ENCODE results near the gene FOXL2.
A peak's percentile ranks its signal among the peaks of the same experiment; 100 is the strongest.

Gene FOXL2

GRCh38 chr3:138946663-138947494, at the start of gene FOXL2, which contains the start of gene FOXL2NB:
Gene FOXL2, minus strand, starts transcription at chr3:138947137. Its CDS starts 415 bp downstream, at chr3:138946722.
Gene FOXL2NB, plus strand, starts transcription at chr3:138947217. Its CDS starts 148 bp downstream, at chr3:138947365.
- DNase-seq, result peak; percentile 46

DNA sequence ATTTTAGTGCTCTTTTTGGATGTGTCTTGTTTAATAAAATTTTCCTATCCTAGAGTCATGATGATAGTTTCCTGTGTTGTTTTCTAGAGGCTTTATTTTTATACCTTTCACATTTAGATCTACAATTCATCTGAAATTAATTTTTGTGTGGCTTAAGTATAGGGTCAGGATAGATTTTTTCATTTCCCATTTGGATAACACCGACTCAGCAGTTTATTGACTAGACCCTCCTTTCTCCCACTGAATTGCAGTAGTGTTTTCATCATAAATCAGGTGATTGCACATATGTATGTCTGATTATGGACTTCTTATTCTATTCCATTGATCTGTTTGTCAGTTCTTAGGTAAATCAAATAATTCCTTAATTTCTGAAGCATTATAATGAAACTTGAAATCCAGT, 48.8 kb upstream of the FOXL2 start:
- no peak for DNase-seq

DNA sequence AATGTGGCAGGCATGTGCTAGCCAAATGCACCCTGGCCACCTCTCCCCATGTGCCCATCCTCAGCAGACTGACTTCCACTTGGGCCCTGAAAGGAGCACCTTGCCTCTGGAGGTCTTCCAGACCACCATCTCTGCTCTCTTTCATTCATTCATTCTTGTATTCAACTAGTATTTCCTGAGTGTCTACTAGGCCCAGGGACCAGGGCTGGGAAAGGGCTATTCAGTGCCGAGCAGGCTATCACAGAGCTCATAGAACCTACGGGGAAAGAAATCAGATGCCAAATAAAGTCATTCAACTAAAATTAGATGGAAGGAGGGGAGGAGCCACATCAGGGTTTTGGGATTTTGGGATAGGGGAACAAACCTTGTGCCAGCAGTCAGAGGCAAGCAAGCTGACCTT, 40.2 kb upstream of the FOXL2 start:
- no peak for DNase-seq

GRCh38 chr3:138985932-138986331, 39.0 kb upstream of the FOXL2 start:
- DNase-seq, result no peak

GRCh38 chr3:138984816-138985215, 37.9 kb upstream of the FOXL2 start:
- no peak for DNase-seq

DNA sequence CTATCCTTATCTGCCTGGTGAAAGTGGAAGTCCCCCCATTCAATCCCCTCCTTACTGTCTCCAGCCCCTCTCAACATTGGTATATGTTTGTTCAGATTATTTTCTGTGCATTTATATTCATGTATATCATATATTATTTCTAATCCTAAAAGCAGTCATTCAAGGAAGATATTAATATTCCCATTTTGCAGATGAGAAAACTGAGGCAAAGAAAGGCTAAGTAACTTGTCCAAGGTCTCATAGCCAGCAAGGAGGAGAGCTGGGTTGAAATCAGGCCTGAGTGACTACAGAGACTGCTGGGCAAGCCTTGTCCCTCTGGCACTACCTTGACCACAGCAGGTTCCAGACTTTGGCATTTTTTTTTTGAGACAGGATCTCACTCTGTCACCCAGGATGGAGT, 29.1 kb upstream of the FOXL2 start:
- DNase-seq, result no peak

DNA sequence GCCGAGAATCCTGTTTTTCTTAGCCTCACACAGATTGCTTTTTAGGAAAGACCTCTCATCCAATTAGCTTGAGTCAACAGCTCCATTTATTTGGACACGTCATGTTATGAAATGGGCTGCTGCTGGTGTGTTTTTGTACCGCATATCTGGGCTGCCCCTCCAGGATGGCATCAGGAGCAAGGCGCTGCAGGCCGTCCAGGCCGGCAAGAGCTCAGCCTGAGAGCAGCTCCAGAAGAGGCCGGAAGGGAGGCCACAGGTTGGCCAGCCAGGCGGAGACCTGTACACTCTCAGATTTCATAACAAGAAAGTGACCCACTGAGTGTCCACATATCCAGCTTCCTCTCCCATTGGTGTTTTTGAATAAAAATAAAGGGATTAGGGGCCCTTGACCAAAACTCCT, 28.4 kb upstream of the FOXL2 start:
- DNase-seq, result no peak

DNA sequence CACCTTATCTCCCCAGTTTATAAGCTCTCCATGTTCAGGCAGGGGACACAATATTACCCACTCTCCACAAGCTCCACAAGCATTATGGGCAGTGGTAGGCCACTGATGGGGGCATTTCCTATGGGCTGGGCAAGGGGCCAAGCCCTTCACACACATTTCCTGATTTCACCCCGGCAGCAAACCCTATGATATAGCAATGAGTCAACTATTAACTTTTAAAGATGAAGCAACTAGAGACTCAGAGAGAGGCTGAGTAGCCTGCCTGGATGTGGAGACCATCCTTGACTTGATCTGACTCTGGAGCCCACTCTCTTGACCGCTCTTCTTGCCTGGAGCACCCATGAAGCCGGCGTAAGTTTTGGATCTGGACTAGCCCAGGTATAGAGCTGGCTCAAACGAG, 27.5 kb upstream of the FOXL2 start:
- no peak for DNase-seq

GRCh38 chr3:138972941-138973340, 26.0 kb upstream of the FOXL2 start:
- DNase-seq, result no peak

- DNase-seq, result no peak
Measured at GRCh38 chr3:138971766-138972320, 24.9 kb upstream of the FOXL2 start.

DNA sequence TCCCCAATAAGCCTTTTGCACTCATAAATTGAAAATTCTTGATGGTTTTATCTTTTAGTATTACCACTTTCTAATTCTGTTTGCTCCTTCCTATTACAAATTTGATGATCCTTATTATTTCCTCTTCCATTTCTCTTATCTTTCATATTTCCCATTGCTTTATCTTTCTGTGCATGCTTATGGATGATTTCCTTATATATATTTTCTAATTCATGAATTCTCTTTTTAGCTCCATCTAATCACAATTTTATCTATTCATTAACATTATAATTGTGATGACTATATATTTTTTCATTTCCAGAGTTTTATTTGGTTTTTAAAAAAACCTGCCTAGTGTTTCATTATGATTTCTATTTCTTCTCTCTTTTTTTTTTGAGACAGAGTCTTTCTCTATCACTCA, 18.0 kb upstream of the FOXL2 start:
- DNase-seq, result no peak

DNA sequence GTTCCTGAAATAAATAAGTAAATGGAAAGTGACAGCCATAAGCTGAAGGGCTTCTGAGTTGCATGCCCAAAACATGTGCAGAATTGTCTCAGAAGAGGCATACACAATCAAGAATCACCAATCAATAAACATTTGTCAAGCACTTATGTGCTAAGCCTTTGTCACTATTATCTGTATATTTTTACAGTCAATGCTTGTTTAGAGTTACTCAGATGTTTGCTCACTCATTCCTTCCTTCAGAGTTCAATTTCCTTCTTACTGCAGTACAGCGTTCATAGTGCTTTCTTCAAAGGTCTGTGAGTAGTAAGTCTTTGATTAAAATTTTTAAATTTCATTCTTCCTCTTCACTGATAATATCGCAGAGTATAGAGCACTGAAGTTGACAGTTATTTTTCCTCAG, 17.3 kb upstream of the FOXL2 start:
- DNase-seq, result no peak

DNA sequence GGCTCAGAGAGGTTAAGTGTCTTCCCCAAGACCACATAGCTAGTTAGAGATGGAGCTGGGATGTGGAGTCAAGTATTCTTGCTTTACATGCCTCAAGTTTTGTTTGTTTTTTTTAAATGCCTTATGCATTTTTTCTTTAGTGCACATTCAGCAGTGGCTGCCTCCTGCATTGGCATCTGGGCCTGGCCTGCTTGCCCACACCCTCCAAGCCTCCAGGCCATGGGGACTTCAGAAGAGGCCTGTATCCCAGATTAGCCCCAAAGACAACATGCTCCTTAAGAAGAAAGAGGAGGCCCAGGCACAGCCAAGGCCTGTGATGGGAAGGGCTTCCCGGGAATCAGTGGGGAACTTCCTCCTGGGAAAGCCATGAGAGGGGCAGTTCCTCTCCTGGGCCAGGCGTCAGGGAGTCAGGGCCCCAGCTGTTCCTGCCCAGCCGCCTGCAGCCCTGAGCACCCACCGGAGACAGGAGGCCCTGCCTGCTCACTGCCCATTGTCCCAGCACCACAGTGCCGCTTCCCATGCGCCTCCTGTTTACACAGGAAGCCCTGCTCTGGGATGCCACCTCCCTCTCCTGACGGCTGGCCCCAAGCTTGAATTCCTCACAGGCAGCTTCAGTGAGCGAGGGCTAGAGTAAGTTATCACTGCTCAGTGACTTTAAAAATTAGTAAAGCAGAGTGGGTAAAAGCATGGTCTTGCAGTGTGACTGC, 16.1 kb upstream of the FOXL2 start:
- no peak for DNase-seq

DNA sequence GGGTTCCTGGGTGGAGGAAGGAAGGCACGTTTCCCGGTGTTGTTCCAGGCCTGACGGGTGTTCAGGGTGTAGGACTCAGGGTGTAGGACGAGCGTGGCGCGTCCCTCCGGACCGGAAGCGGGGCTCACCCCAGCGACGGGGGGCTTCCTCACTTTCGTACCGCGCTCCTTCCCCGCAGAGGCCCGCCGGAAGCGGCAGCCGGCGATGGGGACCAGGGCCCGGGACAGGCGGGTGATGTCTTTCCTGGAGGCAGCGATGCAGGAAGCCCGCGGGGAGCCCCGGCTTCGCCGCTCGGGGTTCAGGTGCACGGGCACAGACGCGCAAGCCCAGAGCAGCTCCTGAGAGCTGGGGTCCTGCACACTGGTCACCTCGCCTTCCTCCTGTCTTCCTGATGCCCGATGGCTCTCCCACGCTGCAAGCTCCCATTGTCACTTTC, 13.5 kb upstream of the FOXL2 start:
- DNase-seq, result no peak

- no peak for DNase-seq
Measured at GRCh38 chr3:138950701-138951100, 3.8 kb upstream of the FOXL2 start.

DNA sequence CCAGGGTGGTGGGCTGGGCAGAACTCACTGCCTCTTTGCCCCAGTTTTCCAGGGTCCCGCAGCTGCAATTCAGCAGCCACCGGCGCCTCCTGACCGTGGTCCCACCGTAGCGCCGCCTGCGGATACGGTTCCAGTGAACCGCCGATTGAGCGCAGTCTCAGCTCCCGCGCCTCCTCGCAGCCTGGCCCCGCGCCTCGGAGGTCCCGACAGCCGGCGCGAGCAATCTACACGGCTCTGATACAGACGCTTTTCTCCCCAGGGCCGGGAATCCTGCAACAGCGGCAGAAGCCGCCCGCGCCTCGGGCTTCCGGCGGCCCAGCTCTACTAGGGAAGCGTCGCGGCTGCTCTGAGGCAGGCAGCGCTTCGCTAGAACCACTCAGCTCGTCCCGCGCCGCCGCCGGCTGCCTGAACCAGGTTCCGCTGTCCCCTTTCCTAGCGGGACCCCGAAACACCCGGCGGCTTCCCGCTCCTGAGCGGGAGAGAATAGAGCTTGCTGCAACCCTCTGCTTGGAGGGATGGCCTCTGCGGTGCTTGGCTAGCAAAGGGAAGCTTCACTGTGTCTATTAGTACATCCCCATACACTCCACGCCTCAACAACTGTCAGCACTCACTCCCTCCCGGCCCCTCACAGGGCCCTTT, 3.2 kb upstream of the FOXL2 start:
- no peak for DNase-seq

GRCh38 chr3:138949445-138950005, 2.6 kb upstream of the FOXL2 start:
- no peak for DNase-seq

- DNase-seq, result no peak
Measured at GRCh38 chr3:138949002-138949418, 2.1 kb upstream of the FOXL2 start.

GRCh38 chr3:138948371-138949001, 1.5 kb upstream of the FOXL2 start:
- no peak for DNase-seq

DNA sequence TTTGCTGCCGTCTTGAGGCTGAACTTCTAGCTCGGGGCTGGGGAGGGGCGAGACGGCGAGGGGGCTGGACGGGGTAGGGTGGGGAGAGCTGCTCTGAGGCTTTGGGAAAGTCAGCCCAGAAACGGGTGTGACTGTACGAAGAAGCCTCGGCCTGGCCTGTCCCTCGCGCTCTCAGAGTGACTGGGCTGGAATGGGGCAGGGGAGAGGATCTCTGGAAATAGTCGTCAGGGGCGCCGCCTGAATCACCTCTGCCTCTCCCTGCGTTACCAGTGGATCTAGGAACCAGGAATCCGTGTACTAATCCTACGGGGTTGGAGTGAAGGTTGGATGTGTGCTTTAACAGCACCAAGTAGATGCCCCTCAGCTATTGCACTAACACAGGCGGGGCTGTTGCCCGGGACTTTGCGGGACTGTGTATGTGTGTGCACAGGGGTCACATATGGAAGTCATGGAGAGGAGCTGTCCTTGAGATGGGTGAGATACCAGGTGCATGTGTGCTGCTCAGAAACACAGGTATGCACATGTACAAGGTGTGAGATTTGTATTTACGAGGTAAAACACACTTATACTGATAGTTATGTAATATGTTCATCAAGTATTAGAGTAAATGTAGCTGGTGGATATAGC, 671 bp upstream of the FOXL2 start:
- no peak for DNase-seq

GRCh38 chr3:138945709-138946662, 951 bp downstream of the FOXL2 start:
- peak; percentile 72 for DNase-seq

All from COR-L47 (cell line).